IMR-90 (cell line): ENCODE results near the gene SNRK. TPM values are rescaled to one million over a fixed set of nuclear protein-coding genes. Genes with fewer than 3 reads are reported as not detected.

Source experiments
- ATAC-seq: fragments of 200-7000 bp; cut with Tn5 transposase; 2 replicates; pipeline ENCODE4 v1.9.1; 2020; ENCODE audit warnings: low read depth, mild to moderate bottlenecking, moderate library complexity
- BruUV-seq: library from RNA; stranded (reverse); fragments of 400-500 nt; replicated peaks from 2 replicates; lab custom pipeline; 2021; lab: Mats Ljungman, UMichigan
- CTCF ChIA-PET: fragments of 300-600 bp; formaldehyde crosslinking; extraction: SDS; loops from one replicate; lab custom pipeline; 2021; ENCODE audit warnings: antibody characterized with exemption; lab: Yijun Ruan, JAX
- POLR2A ChIA-PET: fragments of 300-600 bp; sonication (Branson Sonifier 250); formaldehyde crosslinking; loops from one replicate; lab custom pipeline; 2022; ENCODE audit warnings: antibody characterized with exemption; ENCODE audit not compliant: unreplicated experiment; lab: Charles Lee
- DNase-seq: peaks from one replicate; pipeline ENCODE4 v3.0.0; 2013
- H2AFZ ChIP-seq: replicated peaks from 2 replicates; pipeline ENCODE3; 2013; ENCODE audit warnings: low read length, mild to moderate bottlenecking; ENCODE audit not compliant: poor library complexity
- H2AK5ac ChIP-seq: 2 replicates; pipeline ENCODE4 v1.6.1; 2013; ENCODE audit warnings: low read depth, low read length, inconsistent platforms
- H2AK9ac ChIP-seq: replicated peaks from 2 replicates; pipeline ENCODE3; 2013; ENCODE audit warnings: mild to moderate bottlenecking, low read depth, low read length, moderate library complexity; ENCODE audit not compliant: poor library complexity
- H2BK120ac ChIP-seq: 2 replicates; pipeline ENCODE4 v1.6.1; 2013; ENCODE audit warnings: low read depth, low read length, inconsistent platforms
- H2BK15ac ChIP-seq: 3 replicates; pipeline ENCODE4 v1.6.1; 2013; ENCODE audit warnings: low read depth, low read length, inconsistent platforms
- H2BK20ac ChIP-seq: 2 replicates; pipeline ENCODE4 v1.6.1; 2013; ENCODE audit warnings: low read depth, mild to moderate bottlenecking, inconsistent platforms, low read length, moderate library complexity
- H2BK5ac ChIP-seq: 2 replicates; pipeline ENCODE4 v1.6.1; 2013; ENCODE audit warnings: mild to moderate bottlenecking, low read depth, low read length, inconsistent platforms; ENCODE audit not compliant: poor library complexity, severe bottlenecking
- H3K14ac ChIP-seq: replicated peaks from 2 replicates; pipeline ENCODE4 v1.6.1; 2013; ENCODE audit warnings: low read depth, low read length, inconsistent platforms
- H3K18ac ChIP-seq: 2 replicates; pipeline ENCODE4 v1.6.1; 2013; ENCODE audit warnings: low read depth, low read length, control low read depth
- H3K23ac ChIP-seq: 2 replicates; pipeline ENCODE4 v1.6.1; 2013; ENCODE audit warnings: low read depth, low read length, inconsistent platforms
- H3K27ac ChIP-seq: 2 replicates; pipeline ENCODE4 v1.5.1; 2013; ENCODE audit warnings: mild to moderate bottlenecking, control low read depth, low read length; ENCODE audit not compliant: insufficient read depth
- H3K27me3 ChIP-seq: 2 replicates; pipeline ENCODE4 v1.6.1; 2013; ENCODE audit warnings: low read length; ENCODE audit not compliant: control insufficient read depth, insufficient read depth
- H3K36me3 ChIP-seq: 2 replicates; pipeline ENCODE4 v1.6.1; 2013; ENCODE audit warnings: low read length, mixed read lengths; ENCODE audit not compliant: control insufficient read depth, insufficient read depth
- H3K4ac ChIP-seq: 2 replicates; pipeline ENCODE4 v1.6.1; 2013; ENCODE audit warnings: low read depth, low read length, inconsistent platforms
- H3K4me1 ChIP-seq: 2 replicates; pipeline ENCODE4 v1.6.1; 2013; ENCODE audit warnings: low read length, mixed read lengths; ENCODE audit not compliant: control insufficient read depth, insufficient read depth
- H3K4me2 ChIP-seq: 2 replicates; pipeline ENCODE4 v1.6.1; 2013; ENCODE audit warnings: low read depth, mild to moderate bottlenecking, control low read depth, low read length, moderate library complexity
- H3K4me3 ChIP-seq: 2 replicates; pipeline ENCODE4 v1.5.1; 2013; ENCODE audit warnings: low read depth, mild to moderate bottlenecking, control low read depth, low read length, moderate library complexity; ENCODE audit not compliant: insufficient read depth
- H3K56ac ChIP-seq: 2 replicates; pipeline ENCODE4 v1.6.1; 2013; ENCODE audit warnings: low read length, inconsistent platforms; ENCODE audit not compliant: insufficient read depth; ENCODE audit errors: extremely low read depth
- H3K79me1 ChIP-seq, 2 experiments: 2 replicates each; pipeline ENCODE4 v1.6.1; 2013; ENCODE audit warnings: low read length in 2 of 2, inconsistent platforms in 1 of 2, low read depth in 1 of 2
- H3K9ac ChIP-seq: 2 replicates; pipeline ENCODE4 v1.6.1; 2013; ENCODE audit warnings: low read depth, low read length, control low read depth
- H3K9me1 ChIP-seq: 2 replicates; pipeline ENCODE4 v1.6.1; 2013; ENCODE audit warnings: low read length, inconsistent platforms; ENCODE audit not compliant: insufficient read depth
- H3K9me3 ChIP-seq: 2 replicates; pipeline ENCODE4 v1.6.1; 2013; ENCODE audit warnings: low read length; ENCODE audit not compliant: control insufficient read depth, insufficient read depth
- H4K20me1 ChIP-seq: 2 replicates; pipeline ENCODE4 v1.6.1; 2013; ENCODE audit warnings: low read length, inconsistent platforms; ENCODE audit not compliant: insufficient read depth
- H4K5ac ChIP-seq: 2 replicates; pipeline ENCODE4 v1.6.1; 2013; ENCODE audit warnings: mild to moderate bottlenecking, low read depth, low read length, control low read depth
- H4K8ac ChIP-seq, 2 experiments: 2 replicates each; pipeline ENCODE4 v1.6.1; 2013; ENCODE audit warnings: low read depth in 2 of 2, low read length in 2 of 2, control low read depth in 1 of 2, inconsistent platforms in 1 of 2
- H4K91ac ChIP-seq: 2 replicates; pipeline ENCODE4 v1.6.1; 2013; ENCODE audit warnings: low read depth, low read length, inconsistent platforms; ENCODE audit not compliant: insufficient read depth
- BHLHE40 ChIP-seq: fragments of 150-350 bp; IDR thresholded peaks from 2 replicates; pipeline ENCODE4 v1.6.1; 2016; ENCODE audit warnings: mild to moderate bottlenecking, low read depth, low read length
- FOS ChIP-seq: fragments of 150-350 bp; IDR thresholded peaks from 2 replicates; pipeline ENCODE4 v1.6.1; 2016; ENCODE audit warnings: low read depth, low read length
- MAFK ChIP-seq: IDR thresholded peaks from 2 replicates; pipeline ENCODE4 v1.6.1; 2012; ENCODE audit warnings: low read depth, low read length, improper control_type of control experiment
- MAZ ChIP-seq: IDR thresholded peaks from 2 replicates; pipeline ENCODE4 v1.6.1; 2012; ENCODE audit warnings: low read depth, mild to moderate bottlenecking, low read length, improper control_type of control experiment, moderate library complexity, borderline replicate concordance
- MXI1 ChIP-seq: IDR thresholded peaks from 2 replicates; pipeline ENCODE4 v1.6.1; 2012; ENCODE audit warnings: low read depth, mild to moderate bottlenecking, low read length, moderate library complexity, borderline replicate concordance
- NFE2L2 ChIP-seq: fragments of 150-350 bp; IDR thresholded peaks from 2 replicates; pipeline ENCODE4 v1.6.1; 2016; ENCODE audit warnings: low read depth, mild to moderate bottlenecking, low read length
- POLR2A ChIP-seq: IDR thresholded peaks from 2 replicates; pipeline ENCODE4 v1.6.1; 2012; ENCODE audit warnings: mild to moderate bottlenecking, low read depth, low read length
- RAD21 ChIP-seq: IDR thresholded peaks from 2 replicates; pipeline ENCODE4 v1.6.1; 2012; ENCODE audit warnings: low read length, improper control_type of control experiment
- RCOR1 ChIP-seq: IDR thresholded peaks from 2 replicates; pipeline ENCODE4 v1.6.1; 2012; ENCODE audit warnings: mild to moderate bottlenecking, low read length, improper control_type of control experiment; ENCODE audit not compliant: insufficient replicate concordance
- RFX5 ChIP-seq: IDR thresholded peaks from 2 replicates; pipeline ENCODE4 v1.8.0; 2012; ENCODE audit warnings: low read depth, mild to moderate bottlenecking, low read length, moderate library complexity
- SMC3 ChIP-seq: fragments of 150-350 bp; IDR thresholded peaks from 2 replicates; pipeline ENCODE4 v1.6.1; 2016; ENCODE audit warnings: low read depth, mild to moderate bottlenecking, antibody characterized with exemption, low read length, moderate library complexity
- WGBS, 2 experiments: methylation state at CpG; one replicate each; pipeline versions ENCODE4 v1.1.5 to v1.1.7; 2013; ENCODE audit warnings: missing lambda C conversion rate in 2 of 2; ENCODE audit not compliant: insufficient read length in 1 of 2; ENCODE audit errors: extremely low coverage in 2 of 2; 5-methylcytosine and 5-hydroxymethylcytosine counted together
- dilution Hi-C: fragments of 300-500 bp; cut with HindIII; formaldehyde crosslinking; loops from one replicate; pipeline ENCODE4 v1.14.3; 2018; ENCODE audit warnings: low sequenced_read_pairs; ENCODE audit not compliant: unreplicated experiment
- in situ Hi-C: fragments of 300-500 bp; cut with MboI; formaldehyde crosslinking; loops from 3 replicates; pipeline ENCODE4 v1.14.3; 2019; ENCODE audit warnings: low sequenced_read_pairs, inconsistent platforms, mixed read lengths
- intact Hi-C: fragments of 100-400 bp; cut with micrococcal nuclease; formaldehyde crosslinking; loops from 2 replicates; pipeline ENCODE4 v1.10.0; 2022
- polyA plus RNA-seq, 3 experiments: library from polyadenylated mRNA; depleted of rRNA; stranded (reverse); fragments of >200 nt; gene quantifications; 2 replicates each; pipeline ENCODE4 v1.2.3, GENCODE V29; 2012; ENCODE audit warnings: low replicate concordance in 1 of 3
- total RNA-seq: library from RNA; depleted of rRNA; stranded (reverse); fragments of >200 nt; gene quantifications from 2 replicates; pipeline ENCODE4 v1.2.3, GENCODE V29; 2012
- TF ChIP-seq, protein P1 (sequence below): fragments of 150-350 bp; IDR thresholded peaks from 2 replicates; pipeline ENCODE4 v1.6.1; 2017; ENCODE audit warnings: mild to moderate bottlenecking, antibody characterized with exemption, low read length, low read depth

Gene SNRK
- total and polyA plus RNA-seq, 2 of the 4 experiments (the other 2 are of a cell fraction), result 4.7 to 23.1 TPM

DNA sequence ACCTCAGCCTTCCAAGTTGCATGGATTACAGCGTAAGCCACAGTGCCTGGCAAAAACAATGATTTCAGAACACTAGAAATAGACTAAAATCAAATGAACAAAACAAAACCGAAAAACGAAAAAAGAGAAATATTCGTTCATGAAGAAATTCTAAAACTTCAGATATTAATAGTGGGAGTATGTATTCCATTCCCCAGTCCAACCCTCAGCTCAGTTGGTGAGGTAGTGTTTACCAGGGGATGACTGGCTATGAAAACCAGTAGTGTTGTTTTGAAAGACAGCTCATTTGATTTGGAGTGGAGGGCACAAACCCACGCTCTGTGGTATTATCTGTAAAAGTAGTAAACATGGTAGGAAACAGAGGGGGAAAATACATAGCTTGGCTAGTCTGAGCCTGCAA is 6.8 kb upstream of the SNRK start:
- Histone ChIP-seq H3K27ac (no peak overlapping the region), H3K4me1 (no peaks in the 10 kb centered on the region), H3K14ac (no peak overlapping the region), H2AK9ac (no peak overlapping the region), H3K18ac (no peak overlapping the region), H4K91ac (no peak overlapping the region), H4K5ac (no peak overlapping the region), H3K4me3 (no peak overlapping the region), H3K9me3 (no peaks in the 10 kb centered on the region; the same call in 1 of the 2 replicates), H3K79me1 (no peaks in the 10 kb centered on the region), H2BK20ac (no peak overlapping the region), H3K23ac (no peak overlapping the region), H2AK5ac (no peak overlapping the region), H3K4me2 (no peak overlapping the region), H2BK15ac (no peak overlapping the region), H4K8ac (no peak overlapping the region), H2BK120ac (no peak overlapping the region), H3K36me3 (no peaks in the 10 kb centered on the region), H2AFZ (no peak overlapping the region), H3K4ac (no peak overlapping the region), H4K20me1 (no peaks in the 10 kb centered on the region), H3K9ac (no peak overlapping the region), H3K56ac (no peak overlapping the region), H3K9me1 (no peaks in the 10 kb centered on the region), H3K27me3 (peaks cover 24% of the 10 kb centered on the region), H2BK5ac (no peak overlapping the region)
- no TSS peak for BruUV-seq
- DNase-seq, result no peak
- no CpG with 5 or more reads among the region's 5 CpGs for WGBS, 2 experiments
- intact Hi-C loops (no loop called here), dilution Hi-C loops (no loop called here), in situ Hi-C loops (no loop called here)
- ChIA-PET CTCF (no interaction called here), POLR2A (no interaction called here)
- no peak for ATAC-seq
- TF ChIP-seq RFX5 (no peak), BHLHE40 (no peak), POLR2A (no peak), MAFK (no peak), NFE2L2 (no peak), FOS (no peak), SMC3 (no peak), MXI1 (no peak), RCOR1 (no peak), MAZ (no peak), RAD21 (no peak)
- TF ChIP-seq, protein P1, sequence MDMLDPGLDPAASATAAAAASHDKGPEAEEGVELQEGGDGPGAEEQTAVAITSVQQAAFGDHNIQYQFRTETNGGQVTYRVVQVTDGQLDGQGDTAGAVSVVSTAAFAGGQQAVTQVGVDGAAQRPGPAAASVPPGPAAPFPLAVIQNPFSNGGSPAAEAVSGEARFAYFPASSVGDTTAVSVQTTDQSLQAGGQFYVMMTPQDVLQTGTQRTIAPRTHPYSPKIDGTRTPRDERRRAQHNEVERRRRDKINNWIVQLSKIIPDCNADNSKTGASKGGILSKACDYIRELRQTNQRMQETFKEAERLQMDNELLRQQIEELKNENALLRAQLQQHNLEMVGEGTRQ, result no peak
